GM12878 (cell line): ENCODE data around the gene LYSMD2. TPM values are rescaled to one million over a fixed set of nuclear protein-coding genes. Genes with fewer than 3 reads are reported as not detected.

ENCODE experiments used
- ATAC-seq: fragments of 200-7000 bp; cut with Tn5 transposase; 3 replicates; pipeline ENCODE4 v1.9.1; 2020; ENCODE audit warnings: mild to moderate bottlenecking, moderate library complexity
- BruUV-seq: library from RNA; stranded (reverse); fragments of 400-500 nt; replicated peaks from 2 replicates; lab custom pipeline; 2021; lab: Mats Ljungman, UMichigan
- CTCF ChIA-PET: fragments of 300-600 bp; sonication (Branson Sonifier 250); formaldehyde crosslinking; extraction: SDS; loops from one replicate; lab custom pipeline; 2021; ENCODE audit warnings: inconsistent platforms; lab: Yijun Ruan, JAX
- POLR2A ChIA-PET: fragments of 350-600 bp; formaldehyde crosslinking; extraction: SDS; loops from one replicate; lab custom pipeline; 2021; ENCODE audit warnings: inconsistent platforms; lab: Charles Lee
- RAD21 ChIA-PET: fragments of 300-600 bp; sonication (Branson Sonifier 250); formaldehyde crosslinking; loops from one replicate; lab custom pipeline; 2023; ENCODE audit warnings: antibody characterized with exemption; ENCODE audit not compliant: unreplicated experiment; lab: Charles Lee
- SMC1A ChIA-PET: fragments of 300-600 bp; sonication (Branson Sonifier 250); formaldehyde crosslinking; loops from one replicate; lab custom pipeline; 2023; ENCODE audit not compliant: unreplicated experiment, uncharacterized antibody; lab: Charles Lee
- DNase-seq: peaks from one replicate; pipeline ENCODE4 v3.0.0-alpha.2; 2011; ENCODE audit warnings: low read depth, low spot score
- FAIRE-seq: peaks from 3 replicates; lab custom pipeline; 2011; peaks lifted over from hg19 to GRCh38; lab: Jason Lieb, UNC
- H2AFZ ChIP-seq: 2 replicates; pipeline ENCODE4 v1.6.0; 2011; ENCODE audit warnings: low read depth, low read length, control low read depth; ENCODE audit not compliant: control insufficient read depth
- H3K27ac ChIP-seq: 2 replicates; pipeline ENCODE4 v1.5.1; 2011; ENCODE audit warnings: control low read depth; ENCODE audit not compliant: control insufficient read depth, insufficient read depth
- H3K27me3 ChIP-seq, 2 experiments: replicated peaks in 1 of 2; 2 replicates each; pipeline versions ENCODE4 v1.6.0 to v1.6.1; 2011; ENCODE audit warnings: low read length in 1 of 2; ENCODE audit not compliant: control insufficient read depth in 2 of 2, insufficient read depth in 2 of 2
- H3K36me3 ChIP-seq, 2 experiments: 2 replicates each; pipeline ENCODE4 v1.5.1; 2011; ENCODE audit warnings: low read length in 1 of 2; ENCODE audit not compliant: control insufficient read depth in 2 of 2, insufficient read depth in 2 of 2
- H3K4me1 ChIP-seq: 2 replicates; pipeline ENCODE4 v1.6.1; 2011; ENCODE audit warnings: mild to moderate bottlenecking, low read length, moderate library complexity, mixed read lengths; ENCODE audit not compliant: control insufficient read depth, insufficient read depth
- H3K4me2 ChIP-seq: 2 replicates; pipeline ENCODE4 v1.6.0; 2011; ENCODE audit warnings: control low read depth; ENCODE audit not compliant: control insufficient read depth, insufficient read depth
- H3K4me3 ChIP-seq: fragments of 200-600 bp; sonication (generic); 2 replicates; pipeline ENCODE4 v1.5.1; 2016
- H3K79me2 ChIP-seq: 2 replicates; pipeline ENCODE4 v1.6.0; 2011; ENCODE audit warnings: low read length; ENCODE audit not compliant: control insufficient read depth, insufficient read depth
- H3K9ac ChIP-seq: 2 replicates; pipeline ENCODE4 v1.8.0; 2011; ENCODE audit warnings: low read length, control low read depth, mixed read lengths; ENCODE audit not compliant: control insufficient read depth, insufficient read depth
- H3K9me3 ChIP-seq: replicated peaks from 3 replicates; pipeline ENCODE4 v1.5.1; 2011; ENCODE audit warnings: mild to moderate bottlenecking, low read length; ENCODE audit not compliant: control insufficient read depth, insufficient read depth
- H4K20me1 ChIP-seq: 2 replicates; pipeline ENCODE4 v1.6.0; 2011; ENCODE audit not compliant: control insufficient read depth, insufficient read depth
- BACH1 ChIP-seq: fragments of 450-650 bp; IDR thresholded peaks from 2 replicates; pipeline ENCODE4 v1.6.1; 2017; ENCODE audit warnings: mild to moderate bottlenecking, borderline replicate concordance
- BMI1 ChIP-seq: fragments of 450-650 bp; IDR thresholded peaks from 2 replicates; pipeline ENCODE4 v1.6.1; 2016; ENCODE audit warnings: mild to moderate bottlenecking, moderate library complexity, borderline replicate concordance
- CREB1 ChIP-seq: IDR thresholded peaks from 2 replicates; pipeline ENCODE4 v1.6.1; 2012; ENCODE audit warnings: low read depth, mild to moderate bottlenecking, inconsistent platforms
- DPF2 ChIP-seq: fragments of 450-650 bp; IDR thresholded peaks from 2 replicates; pipeline ENCODE4 v1.6.1; 2017; ENCODE audit warnings: mild to moderate bottlenecking
- EGR1 ChIP-seq, 2 experiments: IDR thresholded peaks; 1 replicate in 1 of 2; 2 replicates in 1 of 2; pipeline ENCODE4 v1.6.1; 2011 to 2012; ENCODE audit warnings: low read depth in 2 of 2, low read length in 2 of 2, borderline replicate concordance in 1 of 2, mild to moderate bottlenecking in 1 of 2, moderate library complexity in 1 of 2
- KDM1A ChIP-seq: fragments of 200-600 bp; sonication (generic); IDR thresholded peaks from 2 replicates; pipeline ENCODE4 v1.6.1; 2016; ENCODE audit warnings: borderline replicate concordance
- MTA3 ChIP-seq: IDR thresholded peaks from 2 replicates; pipeline ENCODE4 v1.6.1; 2012; ENCODE audit warnings: low read length, inconsistent platforms, borderline replicate concordance
- MYC ChIP-seq: IDR thresholded peaks from 2 replicates; pipeline ENCODE4 v1.6.1; 2011; ENCODE audit warnings: mild to moderate bottlenecking, low read length, moderate library complexity, inconsistent platforms; ENCODE audit not compliant: insufficient read depth, insufficient replicate concordance, insufficient read length, severe bottlenecking
- NFIC ChIP-seq: IDR thresholded peaks from 2 replicates; pipeline ENCODE4 v1.6.1; 2012; ENCODE audit warnings: low read depth, mild to moderate bottlenecking, inconsistent platforms, low read length, moderate library complexity
- PKNOX1 ChIP-seq: fragments of 450-650 bp; IDR thresholded peaks from 2 replicates; pipeline ENCODE4 v1.6.1; 2016; ENCODE audit warnings: mild to moderate bottlenecking
- POLR2AphosphoS2 ChIP-seq: IDR thresholded peaks from 2 replicates; pipeline ENCODE4 v1.6.1; 2011; ENCODE audit warnings: low read depth, mild to moderate bottlenecking, low read length, improper control_type of control experiment, moderate library complexity
- RCOR1 ChIP-seq: conservative IDR thresholded peaks from 2 replicates; pipeline ENCODE4 v1.6.1; 2012; ENCODE audit warnings: low read depth, low read length, improper control_type of control experiment
- SIN3A ChIP-seq: IDR thresholded peaks from 2 replicates; pipeline ENCODE4 v1.6.1; 2012; ENCODE audit warnings: low read depth, low read length, improper control_type of control experiment
- SP1 ChIP-seq: IDR thresholded peaks from one replicate; pipeline ENCODE4 v1.6.1; 2011; ENCODE audit warnings: low read depth, low read length
- SUPT20H ChIP-seq: IDR thresholded peaks from 2 replicates; pipeline ENCODE4 v1.6.1; 2011; ENCODE audit warnings: low read depth, mild to moderate bottlenecking, low read length, moderate library complexity, borderline replicate concordance; ENCODE audit not compliant: control insufficient read depth
- TCF3 ChIP-seq: IDR thresholded peaks from 2 replicates; pipeline ENCODE4 v1.6.1; 2012; ENCODE audit warnings: low read depth, mild to moderate bottlenecking, low read length, borderline replicate concordance; ENCODE audit not compliant: insufficient read depth
- YY1 ChIP-seq: IDR thresholded peaks from 2 replicates; pipeline ENCODE4 v1.6.1; 2011; ENCODE audit warnings: low read depth, mild to moderate bottlenecking, low read length
- ZNF622 ChIP-seq: fragments of 450-650 bp; IDR thresholded peaks from 2 replicates; pipeline ENCODE4 v1.6.1; 2017; ENCODE audit warnings: mild to moderate bottlenecking, inconsistent platforms
- WGBS: methylation state at CpG from one replicate; pipeline ENCODE4 v1.1.6; 2016; ENCODE audit warnings: low lambda C conversion rate; ENCODE audit not compliant: insufficient replicate concordance, insufficient coverage; ENCODE audit errors: missing lambda C conversion rate; 5-methylcytosine and 5-hydroxymethylcytosine counted together
- in situ Hi-C: fragments of 300-500 bp; cut with MboI; formaldehyde crosslinking; loops from 9 replicates; pipeline ENCODE4 v1.14.3; 2018; ENCODE audit warnings: mixed read lengths
- intact Hi-C: fragments of 100-400 bp; cut with micrococcal nuclease; formaldehyde crosslinking; loops from one replicate; pipeline ENCODE4 v1.14.2; 2022; ENCODE audit not compliant: unreplicated experiment
- polyA plus RNA-seq, 11 experiments: library from polyadenylated mRNA; depleted of rRNA in 4 of 11; unstranded in 6 of 11; stranded (reverse) in 5 of 11; fragments of >200 nt; fragmentation: Nextera tagmentation in 4 of 11; fragmentation: Illumina TruSeq in 1 of 11; extraction: Ambion mirVana in 4 of 11; extraction: Trizol in 1 of 11; gene quantifications; 1 replicate in 1 of 11; 2 replicates in 10 of 11; pipeline versions ENCODE4 v1.2.1 to v1.2.3, GENCODE V29; 2011 to 2016; ENCODE audit warnings: inconsistent platforms in 2 of 11, missing spikeins in 2 of 11, low read depth in 1 of 11
- total RNA-seq, 4 experiments: library from RNA; depleted of rRNA in 3 of 4; stranded (reverse); fragments of >200 nt in 3 of 4; fragmentation: Illumina TruSeq in 1 of 4; extraction: Trizol in 1 of 4; gene quantifications; 2 replicates each; pipeline versions ENCODE4 v1.2.1 to v1.2.3, GENCODE V29; 2013 to 2021
- TF ChIP-seq, protein P1 (sequence below): fragments of 450-650 bp; conservative IDR thresholded peaks from 2 replicates; pipeline ENCODE4 v1.6.1; 2017; ENCODE audit warnings: mild to moderate bottlenecking, moderate library complexity

LYSMD2 gene
- total and polyA plus RNA-seq, 10 of the 15 experiments (the other 5 are each of a cell fraction or from before 2014, with no cell fraction given), result 30.5 to 61.3 (median 45.4) TPM

- POLR2A ChIA-PET, result no interaction called here
- RAD21 ChIA-PET, result no interaction called here
- H3K4me2 ChIP-seq, result no peak overlapping the region
- TF ChIP-seq MYC (no peak), KDM1A (no peak), ZNF622 (no peak), EGR1 (IDR thresholded peaks at IDR 0.05; ENCODE audit: borderline replicate concordance in 1 of 2, low read depth in 2 of 2, low read length in 2 of 2) (no peak), MTA3 (no peak), CREB1 (no peak), SUPT20H (no peak), YY1 (no peak), DPF2 (no peak), BACH1 (no peak), PKNOX1 (no peak), NFIC (no peak), RCOR1 (no peak), TCF3 (no peak), SIN3A (no peak), SP1 (no peak), POLR2AphosphoS2 (no peak), BMI1 (no peak)
- TF ChIP-seq, protein P1, sequence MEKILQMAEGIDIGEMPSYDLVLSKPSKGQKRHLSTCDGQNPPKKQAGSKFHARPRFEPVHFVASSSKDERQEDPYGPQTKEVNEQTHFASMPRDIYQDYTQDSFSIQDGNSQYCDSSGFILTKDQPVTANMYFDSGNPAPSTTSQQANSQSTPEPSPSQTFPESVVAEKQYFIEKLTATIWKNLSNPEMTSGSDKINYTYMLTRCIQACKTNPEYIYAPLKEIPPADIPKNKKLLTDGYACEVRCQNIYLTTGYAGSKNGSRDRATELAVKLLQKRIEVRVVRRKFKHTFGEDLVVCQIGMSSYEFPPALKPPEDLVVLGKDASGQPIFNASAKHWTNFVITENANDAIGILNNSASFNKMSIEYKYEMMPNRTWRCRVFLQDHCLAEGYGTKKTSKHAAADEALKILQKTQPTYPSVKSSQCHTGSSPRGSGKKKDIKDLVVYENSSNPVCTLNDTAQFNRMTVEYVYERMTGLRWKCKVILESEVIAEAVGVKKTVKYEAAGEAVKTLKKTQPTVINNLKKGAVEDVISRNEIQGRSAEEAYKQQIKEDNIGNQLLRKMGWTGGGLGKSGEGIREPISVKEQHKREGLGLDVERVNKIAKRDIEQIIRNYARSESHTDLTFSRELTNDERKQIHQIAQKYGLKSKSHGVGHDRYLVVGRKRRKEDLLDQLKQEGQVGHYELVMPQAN, result no peak
- no peak overlapping the region for H3K27ac ChIP-seq
- 76% methylated on average over 2 of the region's 2 CpGs for WGBS
- no peaks in the 10 kb centered on the region for H3K4me1 ChIP-seq
- no peaks in the 10 kb centered on the region for H3K27me3 ChIP-seq
- DNase-seq (no peak), FAIRE-seq (no peak), ATAC-seq (no peak)
- H4K20me1 ChIP-seq, result no peaks in the 10 kb centered on the region
- intact Hi-C loops (no loop called here), in situ Hi-C loops (no loop called here)
- H3K9me3 ChIP-seq, result no peaks in the 10 kb centered on the region
- H3K9ac ChIP-seq, result no peak overlapping the region
- no TSS peak for BruUV-seq
- no peak overlapping the region for H3K4me3 ChIP-seq
- no peaks in the 10 kb centered on the region for H3K79me2 ChIP-seq
- no peak overlapping the region for H2AFZ ChIP-seq
- no peaks in the 10 kb centered on the region for H3K36me3 ChIP-seq
- CTCF ChIA-PET, result no interaction called here
- SMC1A ChIA-PET, result no interaction called here
These were observed 30.4 kb downstream of the LYSMD2 start for GRCh38 chr15:51706926-51707608.
